GM23248 (cell line): Measurements from ENCODE around the gene PIP5KL1. TPM values are rescaled to one million over a fixed set of nuclear protein-coding genes. Genes with fewer than 3 reads are reported as not detected.

Experiments
- DNase-seq: peaks from one replicate; pipeline ENCODE4 v3.0.0-alpha.2; 2015
- H2AFZ ChIP-seq: fragments of 200-600 bp; sonication (generic); 2 replicates; pipeline ENCODE4 v1.6.1; 2016; ENCODE audit warnings: antibody characterized with exemption
- H3F3A ChIP-seq: fragments of 200-600 bp; sonication (generic); 2 replicates; pipeline ENCODE4 v1.6.1; 2016; ENCODE audit warnings: mild to moderate bottlenecking, antibody characterized with exemption, mixed run types; ENCODE audit not compliant: insufficient read depth
- H3K27ac ChIP-seq: fragments of 200-600 bp; sonication (generic); 2 replicates; pipeline ENCODE4 v1.5.1; 2016; ENCODE audit warnings: mild to moderate bottlenecking
- H3K27me3 ChIP-seq: fragments of 200-600 bp; sonication (generic); replicated peaks from 2 replicates; pipeline ENCODE4 v1.6.1; 2016; ENCODE audit warnings: mild to moderate bottlenecking; ENCODE audit not compliant: insufficient read depth
- H3K36me3 ChIP-seq: fragments of 200-600 bp; sonication (generic); 2 replicates; pipeline ENCODE4 v1.6.1; 2016; ENCODE audit warnings: low read depth, mild to moderate bottlenecking
- H3K4me1 ChIP-seq: fragments of 200-600 bp; sonication (generic); 2 replicates; pipeline ENCODE4 v1.6.1; 2016; ENCODE audit warnings: mild to moderate bottlenecking; ENCODE audit not compliant: insufficient read depth
- H3K4me2 ChIP-seq: fragments of 200-600 bp; sonication (generic); one replicate; pipeline ENCODE4 v1.6.1; 2016; ENCODE audit warnings: mild to moderate bottlenecking; ENCODE audit not compliant: unreplicated experiment
- H3K4me3 ChIP-seq: fragments of 200-600 bp; sonication (generic); 2 replicates; pipeline ENCODE4 v1.5.1; 2016; ENCODE audit warnings: mild to moderate bottlenecking
- H3K79me2 ChIP-seq: fragments of 200-600 bp; sonication (generic); 2 replicates; pipeline ENCODE4 v1.6.1; 2016; ENCODE audit warnings: mild to moderate bottlenecking; ENCODE audit not compliant: insufficient read depth
- H3K9ac ChIP-seq: fragments of 200-600 bp; sonication (generic); 2 replicates; pipeline ENCODE4 v1.6.1; 2016; ENCODE audit warnings: mild to moderate bottlenecking
- H3K9me2 ChIP-seq: fragments of 200-600 bp; sonication (generic); 2 replicates; pipeline ENCODE4 v1.6.1; 2016; ENCODE audit warnings: mixed run types, mild to moderate bottlenecking, moderate library complexity; ENCODE audit not compliant: insufficient read depth
- H3K9me3 ChIP-seq: fragments of 200-600 bp; sonication (generic); one replicate; pipeline ENCODE4 v1.6.1; 2017; ENCODE audit warnings: low read depth
- H4K20me1 ChIP-seq: fragments of 200-600 bp; sonication (generic); 2 replicates; pipeline ENCODE4 v1.6.0; 2016; ENCODE audit not compliant: insufficient read depth
- EZH2 ChIP-seq: fragments of 200-600 bp; sonication (generic); IDR thresholded peaks from 2 replicates; pipeline ENCODE4 v1.6.1; 2018; ENCODE audit warnings: antibody characterized with exemption, mild to moderate bottlenecking; ENCODE audit not compliant: insufficient read depth, poor library complexity, severe bottlenecking
- EZH2phosphoT487 ChIP-seq: fragments of 200-600 bp; sonication (generic); IDR thresholded peaks from 2 replicates; pipeline ENCODE4 v1.6.1; 2018; ENCODE audit warnings: antibody characterized with exemption, moderate library complexity, mild to moderate bottlenecking, low read depth; ENCODE audit not compliant: insufficient read depth
- WGBS, 2 experiments: methylation state at CpG; one replicate each; pipeline ENCODE4 v1.1.6; 2015 to 2017; ENCODE audit warnings: low lambda C conversion rate in 2 of 2, low coverage in 1 of 2; ENCODE audit errors: missing lambda C conversion rate in 2 of 2; 5-methylcytosine and 5-hydroxymethylcytosine counted together
- in situ Hi-C: fragments of 300-500 bp; cut with MboI; formaldehyde crosslinking; loops from 2 replicates; pipeline ENCODE4 v1.15.0; 2020
- polyA plus RNA-seq: library from polyadenylated mRNA; unstranded; fragments of >200 nt; fragmentation: Nextera tagmentation; extraction: Ambion mirVana; gene quantifications from 2 replicates; pipeline ENCODE4 v1.2.1, GENCODE V29; 2016
- total RNA-seq: library from RNA; depleted of rRNA; stranded (reverse); fragments of >200 nt; shearing (Covaris generic); gene quantifications from 2 replicates; pipeline ENCODE4 v1.2.3, GENCODE V29; 2014; rRNA removed

The PIP5KL1 gene, protein sequence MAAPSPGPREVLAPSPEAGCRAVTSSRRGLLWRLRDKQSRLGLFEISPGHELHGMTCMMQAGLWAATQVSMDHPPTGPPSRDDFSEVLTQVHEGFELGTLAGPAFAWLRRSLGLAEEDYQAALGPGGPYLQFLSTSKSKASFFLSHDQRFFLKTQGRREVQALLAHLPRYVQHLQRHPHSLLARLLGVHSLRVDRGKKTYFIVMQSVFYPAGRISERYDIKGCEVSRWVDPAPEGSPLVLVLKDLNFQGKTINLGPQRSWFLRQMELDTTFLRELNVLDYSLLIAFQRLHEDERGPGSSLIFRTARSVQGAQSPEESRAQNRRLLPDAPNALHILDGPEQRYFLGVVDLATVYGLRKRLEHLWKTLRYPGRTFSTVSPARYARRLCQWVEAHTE
- 5.5 and 16.6 TPM in 2 replicates for total RNA-seq
- polyA plus RNA-seq, result 8.8 and 9.4 TPM in 2 replicates

- Histone ChIP-seq H2AFZ (peak within 1 kb of the TSS; percentile 58), H3K36me3 (no peaks in the 10 kb centered on the region), H3K4me3 (peak within 1 kb of the TSS; percentile 70), H3K9me2 (no peaks in the 10 kb centered on the region), H3K27me3 (no peaks in the 10 kb centered on the region), H3K4me1 (peaks cover 28% of the 10 kb centered on the region), H4K20me1 (no peaks in the 10 kb centered on the region), H3F3A (peaks cover 20% of the 10 kb centered on the region), H3K79me2 (peaks cover 20% of the 10 kb centered on the region), H3K27ac (peak within 1 kb of the TSS; percentile 87), H3K9ac (peak within 1 kb of the TSS; percentile 76), H3K9me3 (no peaks in the 10 kb centered on the region), H3K4me2 (peak within 1 kb of the TSS; percentile 86)
- TF ChIP-seq EZH2phosphoT487 (no peak), EZH2 (no peak)
- 6% methylated on average over 54 to 69 of the region's 70 CpGs for WGBS, 2 experiments
- DNase-seq, result peak; percentile 98
- in situ Hi-C loops, result no loop called here
Measured at GRCh38 chr9:127930231-127931091, at the start of gene PIP5KL1. PIP5KL1 (minus strand) TSS chr9:127930777; CDS start chr9:127930752, 25 bp downstream.

- Histone ChIP-seq H3K27me3 (no peaks in the 10 kb centered on the region), H2AFZ (peak overlapping the region; percentile 15; the same call in 1 of the 2 replicates), H3K4me2 (peak overlapping the region; percentile 84), H3K27ac (peak overlapping the region; percentile 75), H3K9ac (peak overlapping the region; percentile 89), H3K4me3 (peak overlapping the region; percentile 80), H3K4me1 (peaks cover 34% of the 10 kb centered on the region), H3F3A (peaks cover 13% of the 10 kb centered on the region), H3K79me2 (peaks cover 49% of the 10 kb centered on the region), H3K9me3 (no peaks in the 10 kb centered on the region), H3K9me2 (no peaks in the 10 kb centered on the region), H3K36me3 (no peaks in the 10 kb centered on the region), H4K20me1 (no peaks in the 10 kb centered on the region)
- 1% methylated on average over 27 to 45 of the region's 61 CpGs for WGBS, 2 experiments
- no peak for TF ChIP-seq EZH2phosphoT487
- TF ChIP-seq EZH2, result no peak
- in situ Hi-C loops, result no loop called here
- peak; percentile 64 for DNase-seq
Measured at GRCh38 chr9:127980060-127980705, 49.6 kb upstream of the PIP5KL1 start.

- in situ Hi-C loops, result no loop called here
- no peaks in the 10 kb centered on the region for H3K9me2 ChIP-seq
- H3K27me3 ChIP-seq, result no peaks in the 10 kb centered on the region
- peaks cover 40% of the 10 kb centered on the region for H3K4me1 ChIP-seq
- H3K79me2 ChIP-seq, result peaks cover 56% of the 10 kb centered on the region
- peak overlapping the region; percentile 84 for H3K4me2 ChIP-seq
- H3F3A ChIP-seq, result peaks cover 13% of the 10 kb centered on the region
- WGBS, 2 experiments, result 1% methylated on average over 22 to 23 of the region's 24 CpGs
- H3K9ac ChIP-seq, result peak overlapping the region; percentile 89
- peak overlapping the region; percentile 15; the same call in 1 of the 2 replicates for H2AFZ ChIP-seq
- no peak for TF ChIP-seq EZH2phosphoT487
- no peak for TF ChIP-seq EZH2
- H3K4me3 ChIP-seq, result peak overlapping the region; percentile 80
- H3K27ac ChIP-seq, result peak overlapping the region; percentile 75
- H3K9me3 ChIP-seq, result no peaks in the 10 kb centered on the region
- no peaks in the 10 kb centered on the region for H3K36me3 ChIP-seq
- no peaks in the 10 kb centered on the region for H4K20me1 ChIP-seq
- peak; percentile 88 for DNase-seq
Measured at GRCh38 chr9:127979333-127980059, 48.9 kb upstream of the PIP5KL1 start.
